HCT116 (cell line): ENCODE data around the gene OTUD3. TPM values are rescaled to one million over a fixed set of nuclear protein-coding genes. Genes with fewer than 3 reads are reported as not detected.

Source experiments
- ATAC-seq: fragments of 200-7000 bp; cut with Tn5 transposase; 2 replicates; pipeline ENCODE4 v1.9.1; 2020; ENCODE audit warnings: mild to moderate bottlenecking, moderate library complexity
- BruUV-seq: library from RNA; stranded (reverse); fragments of 400-500 nt; replicated peaks from 2 replicates; lab custom pipeline; 2021; lab: Mats Ljungman, UMichigan
- CTCF ChIA-PET: fragments of 300-600 bp; sonication (Branson Sonifier 250); formaldehyde crosslinking; loops from one replicate; lab custom pipeline; 2021; ENCODE audit warnings: antibody characterized with exemption; lab: Charles Lee
- POLR2A ChIA-PET: fragments of 300-600, 350-600 bp; sonication (Branson Sonifier 250); formaldehyde crosslinking; loops from one replicate; lab custom pipeline; 2021; ENCODE audit warnings: antibody characterized with exemption; lab: Charles Lee
- RAD21 ChIA-PET, 2 experiments: fragments of 300-600 bp; sonication (Branson Sonifier 250); formaldehyde crosslinking; loops; one replicate each; lab custom pipeline; 2023; ENCODE audit warnings: low total read pairs in 2 of 2; ENCODE audit not compliant: uncharacterized antibody in 2 of 2, unreplicated experiment in 2 of 2, low non-redundant PET in 1 of 2; lab: Charles Lee
- DNase-seq: peaks from one replicate; pipeline ENCODE4 v3.0.0-alpha.2; 2010; ENCODE audit warnings: low read depth, low spot score
- H2AFZ ChIP-seq: fragments of 200-600 bp; shearing (Covaris generic), sonication (generic); 2 replicates; pipeline ENCODE4 v1.6.1; 2017; ENCODE audit warnings: low read depth, mixed run types, mixed read lengths, antibody characterized with exemption, low read length; ENCODE audit not compliant: poor library complexity, severe bottlenecking
- H3K27ac ChIP-seq: 2 replicates; pipeline ENCODE4 v1.5.1; 2012; ENCODE audit warnings: low read depth, low read length
- H3K27me3 ChIP-seq: fragments of 200-600 bp; sonication (generic); 2 replicates; pipeline ENCODE4 v1.6.1; 2016; ENCODE audit warnings: mixed run types, low read length, mixed read lengths; ENCODE audit not compliant: insufficient read depth
- H3K36me3 ChIP-seq, 2 experiments: fragments of 200-500 bp in 1 of 2; fragments of 200-600 bp in 1 of 2; sonication (Bioruptor generic) in 1 of 2; sonication (generic) in 1 of 2; 2 replicates each; pipeline versions ENCODE4 v1.5.1 to v1.6.1; 2014 to 2016; ENCODE audit warnings: low read length in 2 of 2, inconsistent platforms in 1 of 2, mixed read lengths in 1 of 2, mixed run types in 1 of 2; ENCODE audit not compliant: insufficient read depth in 2 of 2, control insufficient read depth in 1 of 2
- H3K4me1 ChIP-seq, 2 experiments: fragments of 200-600 bp in 1 of 2; sonication (generic) in 1 of 2; 2 replicates each; pipeline versions ENCODE4 v1.5.1 to v1.6.1; 2012 to 2017; ENCODE audit warnings: low read length in 2 of 2, inconsistent platforms in 1 of 2, mild to moderate bottlenecking in 1 of 2, mixed read lengths in 1 of 2, mixed run types in 1 of 2, moderate library complexity in 1 of 2; ENCODE audit not compliant: insufficient read depth in 2 of 2, control insufficient read depth in 1 of 2
- H3K4me2 ChIP-seq: fragments of 200-600 bp; sonication (generic); 2 replicates; pipeline ENCODE4 v1.6.1; 2017; ENCODE audit warnings: mixed run types, low read length, mixed read lengths
- H3K4me3 ChIP-seq, 2 experiments: fragments of 200-600 bp in 1 of 2; sonication (generic) in 1 of 2; replicated peaks in 1 of 2; 2 replicates each; pipeline ENCODE4 v1.5.1; 2011 to 2016; ENCODE audit warnings: low read length in 2 of 2, control low read depth in 1 of 2, low read depth in 1 of 2, mild to moderate bottlenecking in 1 of 2, mixed read lengths in 1 of 2, mixed run types in 1 of 2
- H3K79me2 ChIP-seq: fragments of 200-600 bp; sonication (generic); 2 replicates; pipeline ENCODE4 v1.6.1; 2017; ENCODE audit warnings: mild to moderate bottlenecking, mixed run types, low read length, moderate library complexity, mixed read lengths; ENCODE audit not compliant: insufficient read depth
- H3K9ac ChIP-seq: fragments of 200-600 bp; sonication (generic); 2 replicates; pipeline ENCODE4 v1.6.1; 2016; ENCODE audit warnings: low read length, mixed read lengths
- H3K9me2 ChIP-seq: fragments of 200-600 bp; sonication (generic), shearing (Covaris generic); 2 replicates; pipeline ENCODE4 v1.6.1; 2017; ENCODE audit warnings: mixed run types, mild to moderate bottlenecking, moderate library complexity; ENCODE audit not compliant: insufficient read depth
- H3K9me3 ChIP-seq, 2 experiments: fragments of 200-500 bp in 1 of 2; fragments of 200-600 bp in 1 of 2; sonication (Bioruptor generic) in 1 of 2; sonication (generic) in 1 of 2; 2 replicates each; pipeline ENCODE4 v1.6.1; 2014 to 2017; ENCODE audit warnings: low read length in 2 of 2, mixed read lengths in 2 of 2, inconsistent platforms in 1 of 2, low read depth in 1 of 2, mild to moderate bottlenecking in 1 of 2, mixed run types in 1 of 2, moderate library complexity in 1 of 2; ENCODE audit not compliant: control insufficient read depth in 1 of 2, insufficient read depth in 1 of 2
- H4K20me1 ChIP-seq: fragments of 200-600 bp; sonication (generic), shearing (Covaris generic); 2 replicates; pipeline ENCODE4 v1.6.1; 2017; ENCODE audit warnings: mixed run types, mild to moderate bottlenecking, moderate library complexity; ENCODE audit not compliant: insufficient read depth
- CBX3 ChIP-seq: IDR thresholded peaks from 2 replicates; pipeline ENCODE4 v1.6.1; 2012; ENCODE audit warnings: low read depth
- CTCF ChIP-seq, 3 experiments: fragments of 200-600 bp in 1 of 3; sonication (generic) in 1 of 3; IDR thresholded peaks in 2 of 3; conservative IDR thresholded peaks in 1 of 3; 2 replicates each; pipeline ENCODE4 v1.5.1; 2012 to 2017; ENCODE audit warnings: low read depth in 2 of 3, low read length in 2 of 3, antibody characterized with exemption in 1 of 3, borderline replicate concordance in 1 of 3, control low read depth in 1 of 3, mild to moderate bottlenecking in 1 of 3, mixed read lengths in 1 of 3, mixed run types in 1 of 3, moderate library complexity in 1 of 3; ENCODE audit not compliant: insufficient read depth in 1 of 3
- ELF1 ChIP-seq: IDR thresholded peaks from 2 replicates; pipeline ENCODE4 v1.6.1; 2012; ENCODE audit warnings: low read depth, borderline replicate concordance
- FOSL1 ChIP-seq: IDR thresholded peaks from 2 replicates; pipeline ENCODE4 v1.6.1; 2012; ENCODE audit warnings: low read depth
- MAX ChIP-seq: IDR thresholded peaks from 2 replicates; pipeline ENCODE4 v1.6.1; 2012
- POLR2A ChIP-seq: IDR thresholded peaks from 2 replicates; pipeline ENCODE4 v1.7.0; 2011; ENCODE audit warnings: borderline replicate concordance; ENCODE audit not compliant: insufficient read depth, insufficient read length; ENCODE audit errors: extremely low read depth
- POLR2AphosphoS5 ChIP-seq: IDR thresholded peaks from 2 replicates; pipeline ENCODE4 v1.6.1; 2011; ENCODE audit warnings: mild to moderate bottlenecking, low read depth, low read length, moderate library complexity
- REST ChIP-seq: IDR thresholded peaks from 2 replicates; pipeline ENCODE4 v1.6.1; 2012; ENCODE audit warnings: low read depth
- SP1 ChIP-seq: IDR thresholded peaks from 2 replicates; pipeline ENCODE4 v1.6.1; 2012; ENCODE audit warnings: low read depth
- SRF ChIP-seq: IDR thresholded peaks from 2 replicates; pipeline ENCODE4 v1.6.1; 2012; ENCODE audit warnings: low read depth
- YY1 ChIP-seq: IDR thresholded peaks from 2 replicates; pipeline ENCODE4 v1.6.1; 2011; ENCODE audit warnings: low read length, low read depth, moderate library complexity, mild to moderate bottlenecking; ENCODE audit not compliant: insufficient replicate concordance; ENCODE audit errors: extremely low read depth
- ZBTB33 ChIP-seq: IDR thresholded peaks from 2 replicates; pipeline ENCODE4 v1.6.1; 2011; ENCODE audit warnings: mild to moderate bottlenecking, low read length, moderate library complexity; ENCODE audit not compliant: insufficient replicate concordance; ENCODE audit errors: extremely low read depth
- ZFX ChIP-seq: fragments of 450-650 bp; IDR thresholded peaks from 2 replicates; pipeline ENCODE4 v1.6.1; 2017
- ZNF274 ChIP-seq: fragments of 200-500 bp; sonication (Bioruptor generic); IDR thresholded peaks from 2 replicates; pipeline ENCODE4 v1.6.1; 2014; ENCODE audit warnings: mild to moderate bottlenecking, low read depth, low read length, inconsistent platforms
- intact Hi-C: fragments of 100-400 bp; cut with micrococcal nuclease; formaldehyde crosslinking; loops from 2 replicates; pipeline ENCODE4 v1.10.0; 2022
- total RNA-seq: library from RNA; stranded (reverse); gene quantifications from one replicate; pipeline ENCODE4 v1.2.1, GENCODE V29; 2021; ENCODE audit not compliant: unreplicated experiment

Gene OTUD3
- total RNA-seq, 1 experiment from 2014 or later: 15.0 TPM

GRCh38 chr1:19850214-19850613, 32.0 kb upstream of the OTUD3 start (continued):
- TF ChIP-seq SP1 (no peak), YY1 (no peak), POLR2A (no peak), ZBTB33 (no peak), MAX (no peak)

- ATAC-seq: no peak
- H3K4me1 ChIP-seq: no peaks in the 10 kb centered on the region
- intact Hi-C loops: no loop called here
- H3K9me3 ChIP-seq: no peaks in the 10 kb centered on the region
- H2AFZ ChIP-seq: no peak overlapping the region
- H3K79me2 ChIP-seq: no peaks in the 10 kb centered on the region
- no peak overlapping the region for H3K9ac ChIP-seq
- no peak overlapping the region for H3K4me2 ChIP-seq
- H3K27me3 ChIP-seq: no peaks in the 10 kb centered on the region
- H3K4me3 ChIP-seq: no peak overlapping the region
- ChIA-PET RAD21 (no interaction called here), CTCF (interaction anchor here (1.1 kb wide), 1 partner anchor 41 kb away, joined by 3 read pairs; no protein-coding TSS in a partner anchor), POLR2A (interaction anchor here (0.6 kb wide), 1 partner anchor 11 kb away, joined by 3 read pairs; no protein-coding TSS in a partner anchor)
- H3K27ac ChIP-seq: no peak overlapping the region
- no peaks in the 10 kb centered on the region for H4K20me1 ChIP-seq
- no peaks in the 10 kb centered on the region for H3K36me3 ChIP-seq
- no peak for DNase-seq
- no TSS peak for BruUV-seq
- no peaks in the 10 kb centered on the region for H3K9me2 ChIP-seq
- TF ChIP-seq FOSL1: no peak
- TF ChIP-seq REST: no peak
- TF ChIP-seq ELF1: no peak
- no peak for TF ChIP-seq CTCF (IDR thresholded peaks at IDR 0.05 in 2 of 3, conservative IDR thresholded peaks at IDR 0.05 in 1 of 3; ENCODE audit: borderline replicate concordance in 1 of 3, insufficient read depth in 1 of 3, low read depth in 2 of 3, low read length in 2 of 3)
- no peak for TF ChIP-seq CBX3
- TF ChIP-seq ZBTB33: no peak
- TF ChIP-seq MAX: no peak
- TF ChIP-seq POLR2AphosphoS5: no peak
- TF ChIP-seq ZFX: no peak
- no peak for TF ChIP-seq SRF
- TF ChIP-seq ZNF274: no peak
- no peak for TF ChIP-seq SP1
- no peak for TF ChIP-seq YY1
These were observed 30.2 kb upstream of the OTUD3 start for GRCh38 chr1:19852036-19852435.
